ENCODE measurements around the gene MAP2K5.

DNA sequence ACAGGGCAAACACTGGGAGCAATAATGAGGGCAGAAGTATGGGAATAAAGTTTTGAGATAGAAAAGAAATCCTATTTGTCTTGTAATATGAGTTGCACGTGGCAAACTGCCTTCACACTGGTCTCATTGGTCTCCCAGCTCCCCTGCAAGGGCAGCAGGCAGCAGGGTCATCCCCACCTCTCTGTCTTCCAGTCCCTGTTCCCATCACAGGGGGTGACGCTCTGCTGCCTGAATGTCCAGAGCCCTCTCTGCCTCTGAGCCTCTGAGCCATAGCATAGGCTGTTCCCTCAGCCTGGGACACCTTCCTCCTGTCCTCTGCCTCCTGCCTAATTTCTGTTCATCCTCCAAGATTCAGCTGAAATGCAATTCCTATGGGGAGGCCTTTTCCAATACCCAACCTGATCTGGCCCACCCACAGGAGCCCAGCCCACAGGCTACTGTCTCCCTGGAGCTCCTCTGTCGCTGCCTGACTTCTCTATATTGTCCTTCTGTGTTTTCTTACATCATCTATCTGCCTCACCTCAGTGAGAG lies 270.7 kb downstream of the MAP2K5 start:
- TF ChIP-seq, protein P1, sequence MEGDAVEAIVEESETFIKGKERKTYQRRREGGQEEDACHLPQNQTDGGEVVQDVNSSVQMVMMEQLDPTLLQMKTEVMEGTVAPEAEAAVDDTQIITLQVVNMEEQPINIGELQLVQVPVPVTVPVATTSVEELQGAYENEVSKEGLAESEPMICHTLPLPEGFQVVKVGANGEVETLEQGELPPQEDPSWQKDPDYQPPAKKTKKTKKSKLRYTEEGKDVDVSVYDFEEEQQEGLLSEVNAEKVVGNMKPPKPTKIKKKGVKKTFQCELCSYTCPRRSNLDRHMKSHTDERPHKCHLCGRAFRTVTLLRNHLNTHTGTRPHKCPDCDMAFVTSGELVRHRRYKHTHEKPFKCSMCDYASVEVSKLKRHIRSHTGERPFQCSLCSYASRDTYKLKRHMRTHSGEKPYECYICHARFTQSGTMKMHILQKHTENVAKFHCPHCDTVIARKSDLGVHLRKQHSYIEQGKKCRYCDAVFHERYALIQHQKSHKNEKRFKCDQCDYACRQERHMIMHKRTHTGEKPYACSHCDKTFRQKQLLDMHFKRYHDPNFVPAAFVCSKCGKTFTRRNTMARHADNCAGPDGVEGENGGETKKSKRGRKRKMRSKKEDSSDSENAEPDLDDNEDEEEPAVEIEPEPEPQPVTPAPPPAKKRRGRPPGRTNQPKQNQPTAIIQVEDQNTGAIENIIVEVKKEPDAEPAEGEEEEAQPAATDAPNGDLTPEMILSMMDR (IDR thresholded peaks at IDR 0.05; ENCODE audit: low read length) = no peak
- TF ChIP-seq EZH2 (optimal IDR thresholded peaks at IDR 0.05; ENCODE audit: low read depth, low read length) = no peak
- no peak for TF ChIP-seq EZH2phosphoT487 (IDR thresholded peaks at IDR 0.05; ENCODE audit: low read length)

Measured in MM.1S (cell line).